GM19025 (cell line): ENCODE results near the gene TOPORS.

Experiments
- ATAC-seq: cut with Tn5 transposase; IDR thresholded peaks from one replicate; pipeline ENCODE4 v1.9.1; 2021; ENCODE audit warnings: mild to moderate bottlenecking, low read depth, moderate library complexity; ENCODE audit not compliant: unreplicated experiment

The TOPORS gene

DNA sequence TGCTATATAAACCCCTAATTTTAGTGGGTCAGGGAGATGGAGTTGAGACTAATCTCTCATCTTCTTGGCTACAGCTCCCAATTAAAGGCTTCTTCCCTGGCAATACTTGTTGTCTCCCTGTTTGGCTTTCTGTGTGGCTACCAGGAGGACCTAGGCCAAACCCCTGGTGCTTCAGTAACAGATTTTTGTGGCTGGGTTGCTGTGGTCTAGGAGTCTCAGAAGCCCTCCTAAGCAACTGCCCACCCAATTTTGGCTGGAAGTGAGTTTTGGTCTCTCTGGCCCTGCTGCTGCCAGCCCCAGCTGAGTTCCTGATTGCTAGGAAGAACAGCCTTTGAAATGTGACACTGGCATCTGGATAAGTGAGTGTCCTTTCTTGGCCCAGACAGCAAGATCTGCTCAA is 36.1 kb downstream of the TOPORS start:
- no peak for ATAC-seq

DNA sequence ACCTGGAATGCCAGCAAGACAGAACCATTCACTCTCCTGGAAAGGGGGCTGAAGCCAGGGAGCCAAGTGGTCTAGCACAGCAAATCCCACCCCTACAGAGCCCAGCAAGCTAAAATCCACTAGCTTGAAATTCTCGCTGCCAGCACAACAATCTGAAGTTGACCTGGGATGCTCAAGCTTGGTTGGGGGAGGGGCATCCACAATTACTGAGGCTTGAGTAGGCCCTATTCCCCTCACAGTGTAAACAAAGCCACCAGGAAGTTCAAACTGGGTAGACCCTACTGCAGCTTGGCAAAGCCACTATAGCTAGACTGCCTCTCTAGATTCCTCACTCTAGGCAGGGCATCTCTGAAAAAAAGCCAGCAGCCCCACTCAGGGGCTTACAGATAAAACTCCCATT is 43.7 kb downstream of the TOPORS start:
- no peak for ATAC-seq

DNA sequence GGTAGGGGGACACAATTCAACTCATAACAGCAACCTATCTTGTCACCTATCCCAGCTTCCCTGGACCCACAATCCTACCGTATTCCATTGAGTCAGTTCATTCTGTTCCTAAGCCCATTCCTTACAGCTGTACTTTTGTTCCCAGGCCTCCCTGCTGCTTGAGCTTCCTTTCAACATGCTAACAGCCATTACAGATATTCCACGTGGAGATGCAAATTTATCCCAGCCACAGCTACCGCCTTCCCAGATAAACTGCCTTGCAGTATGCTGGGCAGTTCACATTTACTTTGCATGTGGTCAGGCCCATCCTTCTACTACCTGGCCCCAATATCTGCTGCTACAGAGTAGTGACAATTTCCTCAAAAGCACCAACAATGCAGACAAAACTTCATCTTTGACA is 49.4 kb downstream of the TOPORS start:
- no peak for ATAC-seq

DNA sequence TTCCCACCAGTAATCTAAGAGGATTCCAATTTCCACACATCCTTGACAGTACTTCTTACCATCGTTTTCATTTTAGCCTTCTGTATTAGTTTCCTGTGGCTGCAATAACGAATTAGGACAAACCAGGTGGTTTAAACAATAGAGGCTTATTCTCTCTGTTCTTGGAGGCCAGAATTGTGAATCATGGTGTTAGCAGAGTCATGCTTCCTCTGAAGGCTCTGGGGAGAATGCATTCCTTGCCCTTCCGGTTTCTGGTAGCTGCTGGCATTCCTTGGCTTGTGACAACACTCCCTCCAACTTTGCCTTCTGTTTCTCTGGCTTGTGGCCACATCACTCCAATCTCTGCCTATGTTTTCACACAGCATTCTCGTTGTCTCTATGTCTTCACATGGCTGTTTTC is 49.9 kb downstream of the TOPORS start:
- no peak for ATAC-seq

DNA sequence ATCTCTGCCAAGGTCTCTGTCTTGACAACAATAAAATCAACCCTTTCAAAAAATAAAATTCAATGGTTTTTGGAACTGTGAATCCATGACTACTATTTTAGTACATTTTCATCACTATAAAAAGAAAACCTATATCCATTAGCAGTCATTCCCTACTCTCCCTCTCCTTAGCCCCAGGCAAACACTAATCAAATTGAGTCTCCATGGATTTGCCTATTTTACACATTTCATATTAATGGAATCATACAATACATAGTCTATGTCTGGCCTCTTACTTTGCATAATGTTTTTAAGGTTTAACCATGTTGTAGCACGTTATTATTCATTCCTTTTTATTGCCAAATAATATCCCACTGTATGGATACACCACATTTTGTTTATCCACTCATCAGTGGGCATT is 50.5 kb downstream of the TOPORS start:
- ATAC-seq: no peak

DNA sequence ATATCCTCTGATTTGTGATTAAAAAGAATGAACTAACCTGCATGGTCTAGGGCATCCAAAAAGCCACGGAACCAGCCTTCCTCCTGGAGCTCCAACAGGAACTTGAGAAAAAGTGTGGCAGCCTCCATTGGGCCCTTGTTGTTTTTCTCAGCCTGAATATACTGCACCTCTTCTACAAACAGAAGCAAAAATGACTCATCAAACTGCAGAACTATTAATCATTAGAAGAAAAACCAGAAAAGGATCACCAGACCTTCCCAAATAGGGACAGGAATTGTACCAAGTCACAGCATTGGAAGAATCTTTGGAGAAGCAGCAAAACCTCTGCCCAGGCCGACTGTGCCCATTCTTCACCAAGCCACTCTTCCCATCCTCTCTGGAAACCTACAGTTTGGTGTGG is 51.6 kb downstream of the TOPORS start:
- no peak for ATAC-seq

DNA sequence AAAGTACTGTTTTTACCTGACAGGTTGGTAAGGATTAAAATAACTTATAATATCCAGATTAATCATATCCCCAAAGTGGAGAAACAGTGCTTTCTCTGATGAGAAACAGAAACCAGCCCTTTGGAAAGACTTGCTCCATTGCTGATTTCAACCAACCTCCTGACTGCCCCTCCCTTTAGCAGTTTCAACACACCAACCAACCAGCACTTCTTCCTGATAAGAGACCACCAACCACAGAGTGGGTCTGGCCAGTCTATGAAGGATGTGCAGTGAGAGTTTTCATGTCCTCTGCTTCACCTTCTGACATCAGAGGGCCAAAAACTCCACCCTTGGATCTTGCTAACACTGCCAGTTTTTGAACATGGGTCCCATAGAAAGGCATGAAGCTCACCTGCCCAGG is 54.5 kb downstream of the TOPORS start:
- ATAC-seq: no peak

DNA sequence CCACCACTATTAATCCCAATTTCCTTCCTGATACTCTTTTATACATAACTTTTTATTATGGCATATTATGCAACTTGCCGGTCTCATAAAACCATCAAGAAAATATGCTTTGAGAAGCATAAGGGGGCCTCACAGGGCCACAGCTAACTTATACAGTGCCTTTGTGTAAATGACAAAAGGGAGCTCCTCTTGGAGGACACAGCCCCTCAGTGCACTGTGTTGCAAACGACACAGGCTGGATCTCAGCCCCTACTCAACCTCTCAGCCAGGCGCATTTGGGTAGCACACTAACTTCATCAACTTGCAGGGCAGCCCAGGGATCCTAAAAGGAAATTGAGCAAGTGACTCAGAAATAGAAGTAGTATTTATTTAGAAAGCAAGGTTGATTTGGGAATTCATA is 61.8 kb downstream of the TOPORS start:
- no peak for ATAC-seq
